GM12892 (cell line): Measurements from ENCODE around the gene KRT37.

Experiments used
- POLR2A ChIP-seq: IDR thresholded peaks from 2 replicates; pipeline ENCODE4 v1.6.1; 2011; ENCODE audit warnings: low read depth, low read length, control low read depth
- TAF1 ChIP-seq: IDR thresholded peaks from 2 replicates; pipeline ENCODE4 v1.6.1; 2011; ENCODE audit warnings: low read depth, mild to moderate bottlenecking, control low read depth, low read length, borderline replicate concordance

DNA sequence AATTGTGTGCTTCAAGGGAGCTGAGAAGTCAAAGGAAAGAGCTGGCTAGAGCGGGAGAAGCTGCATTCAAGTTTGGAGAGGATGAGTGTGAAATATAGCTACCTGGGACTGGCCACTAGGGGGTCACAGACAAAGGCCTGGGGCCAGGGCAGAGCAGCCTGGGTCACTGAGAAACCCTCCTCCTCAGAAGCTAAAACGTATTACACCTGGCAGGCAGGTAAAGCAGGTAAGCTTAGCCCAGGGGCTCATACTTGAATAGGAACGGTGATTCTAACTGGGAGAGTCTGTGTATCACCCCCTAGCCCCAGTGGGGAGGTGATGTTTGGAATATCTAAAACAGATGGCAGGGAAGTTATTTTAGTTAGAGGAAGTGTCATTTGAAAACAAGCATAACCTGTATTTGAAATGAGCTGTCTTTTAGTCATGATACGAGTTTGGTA, 6.8 kb downstream of the KRT37 start:
- TF ChIP-seq POLR2A, result no peak
- TF ChIP-seq TAF1, result no peak
